ENCODE data around the gene RFC3. TPM values are rescaled to one million over a fixed set of nuclear protein-coding genes. Genes with fewer than 3 reads are reported as not detected.

The RFC3 gene
- total RNA-seq, 1 donor from 2014 or later, result 45.1 TPM

GRCh38 chr13:33849211-33849610 is 31.3 kb downstream of the RFC3 start:
- no peak for TF ChIP-seq CTCF (conservative IDR thresholded peaks at IDR 0.05; ENCODE audit: low read depth, low read length)

GRCh38 chr13:33855371-33855895 is 37.5 kb downstream of the RFC3 start:
- no peak for TF ChIP-seq CTCF (conservative IDR thresholded peaks at IDR 0.05; ENCODE audit: low read depth, low read length)
- DNase-seq (ENCODE audit: low read depth), result no peak
- H3K4me3 ChIP-seq (ENCODE audit: low read depth, low read length), result no peak overlapping the region

More at GRCh38 chr13:33849211-33849610, 31.3 kb downstream of the RFC3 start:
- no peak overlapping the region for H3K4me3 ChIP-seq (ENCODE audit: low read depth, low read length)
- DNase-seq (ENCODE audit: low read depth), result no peak

GRCh38 chr13:33859691-33860303 is 41.8 kb downstream of the RFC3 start:
- H3K4me3 ChIP-seq (ENCODE audit: low read depth, low read length), result no peak overlapping the region
- TF ChIP-seq CTCF (conservative IDR thresholded peaks at IDR 0.05; ENCODE audit: low read depth, low read length), result no peak
- DNase-seq (ENCODE audit: low read depth), result no peak

- H3K4me3 ChIP-seq (ENCODE audit: low read depth, low read length), result no peak overlapping the region
- no peak for DNase-seq (ENCODE audit: low read depth)
- TF ChIP-seq CTCF (conservative IDR thresholded peaks at IDR 0.05; ENCODE audit: low read depth, low read length), result no peak
Measured at GRCh38 chr13:33860526-33860925, 42.6 kb downstream of the RFC3 start.

DNA sequence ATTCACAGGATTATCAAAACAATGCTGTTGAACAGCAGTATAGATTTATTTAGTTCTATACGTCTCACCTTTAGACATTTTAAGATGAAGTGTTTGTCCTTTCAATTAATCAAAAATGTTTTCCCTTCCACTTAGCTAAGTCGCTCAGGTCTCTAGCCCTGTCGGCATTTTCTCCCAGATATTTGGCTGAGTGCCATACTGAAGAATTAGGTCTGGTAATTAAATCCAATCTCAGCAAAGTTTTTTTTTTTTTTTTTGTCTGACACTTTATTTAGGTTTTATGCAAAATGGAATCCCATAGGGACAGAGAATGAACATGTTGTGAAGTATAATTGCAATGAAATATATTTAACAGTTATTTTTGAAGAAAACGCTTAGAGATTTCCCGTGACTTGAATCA is 44.1 kb downstream of the RFC3 start:
- TF ChIP-seq CTCF (conservative IDR thresholded peaks at IDR 0.05; ENCODE audit: low read depth, low read length), result no peak
- no peak overlapping the region for H3K4me3 ChIP-seq (ENCODE audit: low read depth, low read length)
- no peak for DNase-seq (ENCODE audit: low read depth)

- H3K4me3 ChIP-seq (ENCODE audit: low read depth, low read length), result no peak overlapping the region
- TF ChIP-seq CTCF (conservative IDR thresholded peaks at IDR 0.05; ENCODE audit: low read depth, low read length), result no peak
- no peak for DNase-seq (ENCODE audit: low read depth)
Measured at GRCh38 chr13:33863188-33863789, 45.3 kb downstream of the RFC3 start.

DNA sequence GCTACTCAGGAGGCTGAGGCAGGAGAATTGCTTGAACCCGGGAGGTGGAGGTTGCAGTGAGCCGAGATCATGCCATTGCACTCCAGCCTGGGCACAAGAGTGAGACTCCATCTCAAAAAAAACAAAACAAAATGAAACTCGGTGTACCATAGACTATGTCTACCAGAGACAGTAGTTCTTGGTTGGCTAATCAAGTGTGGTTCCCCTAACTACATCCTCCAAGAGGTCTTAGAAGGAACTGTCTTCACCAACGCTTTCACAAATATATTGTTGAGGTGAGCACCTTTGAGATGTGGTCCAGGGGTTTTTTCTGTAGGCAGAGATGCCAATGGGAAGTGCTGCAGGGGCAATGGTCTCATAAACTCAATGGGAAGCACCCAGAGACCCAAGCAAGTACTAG is 48.0 kb downstream of the RFC3 start:
- no peak overlapping the region for H3K4me3 ChIP-seq (ENCODE audit: low read depth, low read length)
- TF ChIP-seq CTCF (conservative IDR thresholded peaks at IDR 0.05; ENCODE audit: low read depth, low read length), result no peak
- no peak for DNase-seq (ENCODE audit: low read depth)
